Upper lobe of right lung (tissue), 1 donor: Measurements from ENCODE around the gene DHDH. TPM values are rescaled to one million over a fixed set of nuclear protein-coding genes. Genes with fewer than 3 reads are reported as not detected.
A peak's percentile ranks its signal among the peaks of the same experiment; 100 is the strongest.

ENCODE experiments used
- ATAC-seq: fragments of 200-7000 bp; cut with Tn5 transposase; one replicate; pipeline ENCODE4 v1.9.1; 2020; ENCODE audit warnings: mild to moderate bottlenecking, moderate library complexity
- DNase-seq: peaks from one replicate; pipeline ENCODE4 v3.0.0-alpha.2; 2020
- H3K27ac ChIP-seq: fragments of 200-600 bp; one replicate; pipeline ENCODE4 v1.8.0; 2022
- H3K27me3 ChIP-seq: fragments of 200-600 bp; one replicate; pipeline ENCODE4 v1.8.0; 2022; ENCODE audit warnings: mild to moderate bottlenecking
- H3K36me3 ChIP-seq: fragments of 200-600 bp; one replicate; pipeline ENCODE4 v1.8.0; 2022
- H3K4me1 ChIP-seq: fragments of 200-600 bp; one replicate; pipeline ENCODE4 v1.8.0; 2022
- H3K4me3 ChIP-seq: fragments of 200-600 bp; one replicate; pipeline ENCODE4 v1.8.0; 2022; ENCODE audit warnings: mild to moderate bottlenecking
- H3K9me3 ChIP-seq: fragments of 200-600 bp; one replicate; pipeline ENCODE4 v1.8.0; 2022
- intact Hi-C: fragments of 100-400 bp; cut with DNase I; formaldehyde crosslinking; loops from one replicate; pipeline ENCODE4 v1.11.0; 2022
- total RNA-seq: library from RNA; stranded (reverse); fragmentation: NEBNext Ultra II Directional; extraction: Animal tissue kit (Norgen Biotek cat#: 25700); gene quantifications from one replicate; pipeline ENCODE4 v1.2.1, GENCODE V29; 2021
- TF ChIP-seq, protein P1 (sequence below): fragments of 200-600 bp; IDR thresholded peaks from one replicate; pipeline ENCODE4 v1.8.0; 2022; ENCODE audit warnings: antibody characterized with exemption
- donor health status: DM: no; HTN: yes; CAD: no; lungs with severe emphysema.

The DHDH gene
- total RNA-seq, 1 donor from 2014 or later: 3.0 TPM

DNA sequence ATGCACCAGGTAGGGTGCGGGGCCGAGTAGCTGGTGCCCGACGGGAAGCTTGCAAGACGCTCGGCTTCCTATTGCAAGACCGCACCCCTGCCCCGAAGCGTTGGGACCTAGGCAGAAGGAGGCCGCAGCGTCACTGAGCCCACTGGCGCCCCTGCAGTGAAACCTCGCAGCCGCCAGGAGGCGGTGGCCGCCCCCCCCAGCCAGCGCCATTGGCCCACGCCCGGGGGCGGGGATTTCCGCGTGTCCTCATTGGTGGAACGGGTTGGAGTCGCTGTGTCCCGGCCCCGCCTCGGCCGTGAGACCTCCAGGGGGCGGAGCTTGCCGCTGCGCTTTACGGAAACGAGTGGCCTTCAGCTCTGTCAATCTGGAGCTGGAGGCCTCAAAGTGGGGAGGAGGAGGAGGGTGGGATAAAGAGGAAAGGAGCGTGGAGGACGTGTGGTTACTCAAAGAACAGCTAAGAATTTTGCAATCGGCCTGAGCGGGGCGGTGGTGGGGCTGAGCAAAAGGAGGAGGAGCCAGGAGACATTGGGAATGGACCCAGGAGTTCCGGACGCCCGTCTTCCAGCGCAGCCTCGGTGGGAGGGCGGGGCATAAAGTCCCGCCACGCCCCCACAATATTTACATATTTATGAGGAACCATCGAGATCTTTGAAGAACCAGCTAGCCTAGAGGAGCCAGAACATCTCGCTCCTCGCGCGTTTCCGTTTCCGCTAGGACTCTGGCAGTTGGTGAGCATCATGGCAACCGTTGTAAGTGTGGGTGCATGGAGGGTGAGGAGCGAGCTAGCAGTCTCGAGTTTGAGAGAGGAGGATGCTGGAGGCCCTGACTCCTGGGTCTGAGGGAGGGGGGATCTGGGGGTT is 59.9 kb downstream of the DHDH start, which contains the start of the genes GYS1 and RUVBL2:
TSS of gene GYS1 (minus strand) at position 135 of the 860 bp plus-strand sequence. CDS start 197 bp downstream, outside the sequence.
TSS of gene RUVBL2 (plus strand) at position 713 of the 860 bp plus-strand sequence. CDS start at position 738, 25 bp downstream.
- peak within 1 kb of the TSS; percentile 80 for H3K4me3 ChIP-seq
- no peaks in the 10 kb centered on the region for H3K9me3 ChIP-seq
- peaks cover 20% of the 10 kb centered on the region for H3K4me1 ChIP-seq
- no peaks in the 10 kb centered on the region for H3K27me3 ChIP-seq
- ATAC-seq: peak; percentile 94
- TF ChIP-seq, protein P1, sequence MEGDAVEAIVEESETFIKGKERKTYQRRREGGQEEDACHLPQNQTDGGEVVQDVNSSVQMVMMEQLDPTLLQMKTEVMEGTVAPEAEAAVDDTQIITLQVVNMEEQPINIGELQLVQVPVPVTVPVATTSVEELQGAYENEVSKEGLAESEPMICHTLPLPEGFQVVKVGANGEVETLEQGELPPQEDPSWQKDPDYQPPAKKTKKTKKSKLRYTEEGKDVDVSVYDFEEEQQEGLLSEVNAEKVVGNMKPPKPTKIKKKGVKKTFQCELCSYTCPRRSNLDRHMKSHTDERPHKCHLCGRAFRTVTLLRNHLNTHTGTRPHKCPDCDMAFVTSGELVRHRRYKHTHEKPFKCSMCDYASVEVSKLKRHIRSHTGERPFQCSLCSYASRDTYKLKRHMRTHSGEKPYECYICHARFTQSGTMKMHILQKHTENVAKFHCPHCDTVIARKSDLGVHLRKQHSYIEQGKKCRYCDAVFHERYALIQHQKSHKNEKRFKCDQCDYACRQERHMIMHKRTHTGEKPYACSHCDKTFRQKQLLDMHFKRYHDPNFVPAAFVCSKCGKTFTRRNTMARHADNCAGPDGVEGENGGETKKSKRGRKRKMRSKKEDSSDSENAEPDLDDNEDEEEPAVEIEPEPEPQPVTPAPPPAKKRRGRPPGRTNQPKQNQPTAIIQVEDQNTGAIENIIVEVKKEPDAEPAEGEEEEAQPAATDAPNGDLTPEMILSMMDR: peak; percentile 97
- peak within 1 kb of the TSS; percentile 95 for H3K27ac ChIP-seq
- intact Hi-C loops: no loop called here
- DNase-seq: peak; percentile 100
- peaks cover 3% of the 10 kb centered on the region for H3K36me3 ChIP-seq

- no peak for ATAC-seq
- H3K27ac ChIP-seq: peak overlapping the region; percentile 95
- H3K4me1 ChIP-seq: peaks cover 20% of the 10 kb centered on the region
- H3K4me3 ChIP-seq: peak overlapping the region; percentile 80
- no peak for DNase-seq
- peaks cover 3% of the 10 kb centered on the region for H3K36me3 ChIP-seq
- TF ChIP-seq, protein P1: no peak
- H3K9me3 ChIP-seq: no peaks in the 10 kb centered on the region
- intact Hi-C loops: no loop called here
- H3K27me3 ChIP-seq: no peaks in the 10 kb centered on the region
These were observed 60.5 kb downstream of the DHDH start for GRCh38 chr19:48994035-48994386.

Other genes with a start within 250 kb of the DHDH start
- gene FUT2, start 237.7 kb upstream of the DHDH start, total RNA-seq: 0.81 TPM
- gene MAMSTR, start 214.0 kb upstream of the DHDH start, total RNA-seq: 1.2 TPM
- gene RASIP1, start 193.1 kb upstream of the DHDH start, total RNA-seq: 54.5 TPM
- 3.8 TPM for gene IZUMO1, start 186.8 kb upstream of the DHDH start, total RNA-seq
- gene FUT1, start 181.1 kb upstream of the DHDH start, total RNA-seq: 19.9 TPM
- gene FGF21, start 178.2 kb upstream of the DHDH start, total RNA-seq: not detected
- 59.0 TPM for gene BCAT2, start 122.7 kb upstream of the DHDH start, total RNA-seq
- gene HSD17B14, start 97.2 kb upstream of the DHDH start, total RNA-seq: 23.5 TPM
- gene PLEKHA4, start 65.1 kb upstream of the DHDH start, total RNA-seq: 16.0 TPM
- gene PPP1R15A, start 61.3 kb upstream of the DHDH start, total RNA-seq: 80.9 TPM
- not detected for gene TULP2, start 35.0 kb upstream of the DHDH start, total RNA-seq
- 287 TPM for gene NUCB1, start 33.4 kb upstream of the DHDH start, total RNA-seq
- 127 TPM for gene BAX, start 21.2 kb downstream of the DHDH start, total RNA-seq
- 7,346 TPM for gene FTL, start 31.6 kb downstream of the DHDH start, total RNA-seq
- gene GYS1, start 59.6 kb downstream of the DHDH start, total RNA-seq: 35.1 TPM
- gene RUVBL2, start 60.2 kb downstream of the DHDH start, total RNA-seq: 37.6 TPM
- not detected for gene LHB, start 83.4 kb downstream of the DHDH start, total RNA-seq
- gene CGB3, start 90.6 kb downstream of the DHDH start, total RNA-seq: not detected
- gene CGB2, start 98.2 kb downstream of the DHDH start, total RNA-seq: not detected
- gene CGB1, start 103.2 kb downstream of the DHDH start, total RNA-seq: not detected
- not detected for gene CGB5, start 110.1 kb downstream of the DHDH start, total RNA-seq
- not detected for gene CGB8, start 115.4 kb downstream of the DHDH start, total RNA-seq
- 0.43 TPM for gene CGB7, start 124.0 kb downstream of the DHDH start, total RNA-seq
- 2.7 TPM for gene NTF4, start 131.1 kb downstream of the DHDH start, total RNA-seq
- gene KCNA7, start 139.0 kb downstream of the DHDH start, total RNA-seq: not detected
- 179 TPM for gene SNRNP70, start 151.8 kb downstream of the DHDH start, total RNA-seq
- 12.2 TPM for gene LIN7B, start 180.7 kb downstream of the DHDH start, total RNA-seq
- gene C19orf73, start 185.4 kb downstream of the DHDH start, total RNA-seq: 1.5 TPM
- 10.7 TPM for gene PPFIA3, start 185.8 kb downstream of the DHDH start, total RNA-seq
- 2.2 TPM for gene HRC, start 221.7 kb downstream of the DHDH start, total RNA-seq
- gene TRPM4, start 224.1 kb downstream of the DHDH start, total RNA-seq: 44.3 TPM